GM18907 (cell line): ENCODE results near the gene FGF1.

Experiments used
- ATAC-seq: cut with Tn5 transposase; IDR thresholded peaks from one replicate; pipeline ENCODE4 v1.9.1; 2021; ENCODE audit warnings: mild to moderate bottlenecking, moderate library complexity; ENCODE audit not compliant: unreplicated experiment

FGF1 gene

GRCh38 chr5:142547445-142548380 is 138.2 kb downstream of the FGF1 start:
- no peak for ATAC-seq

- no peak for ATAC-seq
These were observed 140.1 kb downstream of the FGF1 start for GRCh38 chr5:142545650-142546322.

- no peak for ATAC-seq
These were observed 140.8 kb downstream of the FGF1 start for GRCh38 chr5:142544946-142545649.

- ATAC-seq: no peak
These were observed 141.7 kb downstream of the FGF1 start for GRCh38 chr5:142544071-142544753.

- ATAC-seq: no peak
These were observed 143.0 kb downstream of the FGF1 start for GRCh38 chr5:142542906-142543305.
